Muscle layer of duodenum (tissue), 2 donors: ENCODE results near the gene HBA2.
"Not testable (repeated sequence)": the region's sequence is repeated elsewhere in the genome, so short reads cannot be mapped to it uniquely, and the experiment has no call there.

Experiments
- H3K27ac ChIP-seq: one replicate; pipeline ENCODE4 v1.7.0; 2013; ENCODE audit warnings: mild to moderate bottlenecking, low read length
- H3K27me3 ChIP-seq: one replicate; pipeline ENCODE4 v1.7.0; 2013; ENCODE audit warnings: low read depth, mild to moderate bottlenecking, control low read depth, low read length
- H3K36me3 ChIP-seq, 2 donors: one replicate each; pipeline ENCODE4 v1.7.0; 2013; ENCODE audit warnings: low read length in 2 of 2, control low read depth in 1 of 2, mild to moderate bottlenecking in 1 of 2; ENCODE audit not compliant: insufficient read depth in 2 of 2, control insufficient read depth in 1 of 2
- H3K4me1 ChIP-seq, 2 donors: one replicate each; pipeline ENCODE4 v1.7.0; 2013; ENCODE audit warnings: low read length in 2 of 2, mild to moderate bottlenecking in 2 of 2, control low read depth in 1 of 2, moderate library complexity in 1 of 2; ENCODE audit not compliant: insufficient read depth in 2 of 2, control insufficient read depth in 1 of 2
- H3K4me3 ChIP-seq, 2 donors: one replicate each; pipeline ENCODE4 v1.7.0; 2013; ENCODE audit warnings: low read length in 2 of 2, low read depth in 1 of 2, mild to moderate bottlenecking in 1 of 2
- H3K9me3 ChIP-seq, 2 donors: one replicate each; pipeline ENCODE4 v1.7.0; 2013; ENCODE audit warnings: low read length in 2 of 2, control low read depth in 1 of 2, mild to moderate bottlenecking in 1 of 2; ENCODE audit not compliant: control insufficient read depth in 1 of 2
- donor health status: healthy.

The HBA2 gene

DNA sequence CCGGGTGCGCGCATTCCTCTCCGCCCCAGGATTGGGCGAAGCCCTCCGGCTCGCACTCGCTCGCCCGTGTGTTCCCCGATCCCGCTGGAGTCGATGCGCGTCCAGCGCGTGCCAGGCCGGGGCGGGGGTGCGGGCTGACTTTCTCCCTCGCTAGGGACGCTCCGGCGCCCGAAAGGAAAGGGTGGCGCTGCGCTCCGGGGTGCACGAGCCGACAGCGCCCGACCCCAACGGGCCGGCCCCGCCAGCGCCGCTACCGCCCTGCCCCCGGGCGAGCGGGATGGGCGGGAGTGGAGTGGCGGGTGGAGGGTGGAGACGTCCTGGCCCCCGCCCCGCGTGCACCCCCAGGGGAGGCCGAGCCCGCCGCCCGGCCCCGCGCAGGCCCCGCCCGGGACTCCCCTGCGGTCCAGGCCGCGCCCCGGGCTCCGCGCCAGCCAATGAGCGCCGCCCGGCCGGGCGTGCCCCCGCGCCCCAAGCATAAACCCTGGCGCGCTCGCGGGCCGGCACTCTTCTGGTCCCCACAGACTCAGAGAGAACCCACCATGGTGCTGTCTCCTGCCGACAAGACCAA lies at the start of gene HBA2:
Gene HBA2, plus strand, starts transcription at position 503 of the 568 bp plus-strand sequence. Its CDS starts 37 bp downstream, at position 540.
- H3K27ac ChIP-seq, H3K4me3 ChIP-seq, H3K4me1 ChIP-seq, H3K9me3 ChIP-seq, H3K36me3 ChIP-seq: not testable (repeated sequence)
- peaks cover 34% of the 10 kb centered on the region for H3K27me3 ChIP-seq

DNA sequence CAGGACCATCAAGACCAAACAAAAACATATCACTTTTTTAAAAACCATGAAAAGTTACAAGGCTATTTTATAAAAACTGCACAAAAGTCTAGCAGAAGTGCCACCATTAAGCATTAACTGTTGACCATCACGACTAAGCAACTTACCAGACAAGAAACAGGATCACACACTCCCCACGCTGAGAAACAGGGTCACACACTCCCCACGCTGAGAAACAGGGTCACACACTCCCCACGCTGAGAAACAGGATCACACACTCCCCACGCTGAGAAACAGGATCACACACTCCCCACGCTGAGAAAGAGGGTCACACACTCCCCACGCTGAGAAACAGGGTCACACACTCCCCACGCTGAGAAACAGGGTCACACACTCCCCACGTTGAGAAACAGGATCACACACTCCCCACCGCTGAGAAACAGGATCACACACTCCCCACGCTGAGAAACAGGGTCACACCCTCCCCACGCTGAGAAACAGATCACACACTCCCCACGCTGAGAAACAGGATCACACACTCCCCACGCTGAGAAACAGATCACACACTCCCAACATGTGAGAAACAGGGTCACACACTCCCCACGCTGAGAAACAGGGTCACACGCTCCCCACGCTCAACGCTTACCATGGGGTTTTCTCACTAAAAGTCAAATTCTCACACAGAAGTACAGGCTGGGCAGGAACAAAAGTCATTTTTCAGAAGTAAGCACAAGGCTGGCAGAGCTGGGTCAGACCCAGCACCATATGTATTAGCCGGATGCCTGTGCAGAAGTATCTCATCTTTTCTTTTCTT lies 48.9 kb upstream of the HBA2 start:
- not testable (repeated sequence) for H3K27me3 ChIP-seq, H3K4me3 ChIP-seq, H3K27ac ChIP-seq, H3K4me1 ChIP-seq, H3K9me3 ChIP-seq, H3K36me3 ChIP-seq

DNA sequence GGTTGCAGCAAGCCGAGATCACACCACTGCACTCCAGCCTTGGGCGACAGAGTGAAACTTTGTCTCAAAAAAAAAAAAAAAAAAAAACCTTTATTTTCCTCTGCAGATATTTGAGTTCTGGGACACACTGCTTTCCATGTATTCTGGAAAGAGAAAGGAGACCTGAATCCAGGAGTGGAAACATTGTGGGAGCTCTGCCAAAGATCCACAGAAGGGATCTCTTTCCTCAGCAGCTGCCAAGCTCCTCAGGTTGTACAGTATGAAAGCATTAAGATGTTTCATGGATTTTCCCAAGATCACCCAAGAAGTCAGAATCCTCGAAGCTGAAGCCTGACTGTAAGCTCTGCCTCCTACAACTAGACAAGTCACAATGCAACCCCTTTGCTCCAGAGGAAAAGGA lies 47.7 kb upstream of the HBA2 start:
- H3K36me3 ChIP-seq, result peaks cover 3 to 5% of the 10 kb centered on the region in 2 donors
- H3K27me3 ChIP-seq, result no peaks in the 10 kb centered on the region
- H3K4me3 ChIP-seq, result no peak overlapping the region
- no peaks in the 10 kb centered on the region for H3K9me3 ChIP-seq
- no peak overlapping the region for H3K27ac ChIP-seq
- H3K4me1 ChIP-seq, result no peaks in the 10 kb centered on the region

DNA sequence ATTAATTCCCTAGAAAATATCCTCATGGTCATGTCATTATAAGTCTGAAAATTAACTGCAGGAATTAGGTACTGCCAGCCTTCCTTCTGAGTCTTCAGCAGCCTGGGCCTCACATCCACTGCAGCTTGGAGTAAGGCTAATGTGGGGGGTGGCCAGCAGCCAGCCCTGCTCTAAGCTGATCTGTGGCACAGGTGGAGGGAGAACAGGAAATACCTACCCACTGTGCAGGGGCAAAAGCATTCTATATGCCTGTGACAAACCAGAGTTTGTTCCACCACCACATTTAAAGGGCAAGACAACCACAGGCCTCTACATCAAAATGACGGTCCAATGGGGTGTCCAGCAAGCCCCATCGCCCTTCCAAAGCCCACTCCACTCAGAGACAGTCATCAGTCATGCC lies 43.6 kb upstream of the HBA2 start:
- Histone ChIP-seq H3K27me3 (no peaks in the 10 kb centered on the region), H3K36me3 (peaks cover 3 to 5% of the 10 kb centered on the region in 2 donors), H3K4me3 (no peak overlapping the region), H3K27ac (no peak overlapping the region), H3K4me1 (no peaks in the 10 kb centered on the region), H3K9me3 (no peaks in the 10 kb centered on the region)

DNA sequence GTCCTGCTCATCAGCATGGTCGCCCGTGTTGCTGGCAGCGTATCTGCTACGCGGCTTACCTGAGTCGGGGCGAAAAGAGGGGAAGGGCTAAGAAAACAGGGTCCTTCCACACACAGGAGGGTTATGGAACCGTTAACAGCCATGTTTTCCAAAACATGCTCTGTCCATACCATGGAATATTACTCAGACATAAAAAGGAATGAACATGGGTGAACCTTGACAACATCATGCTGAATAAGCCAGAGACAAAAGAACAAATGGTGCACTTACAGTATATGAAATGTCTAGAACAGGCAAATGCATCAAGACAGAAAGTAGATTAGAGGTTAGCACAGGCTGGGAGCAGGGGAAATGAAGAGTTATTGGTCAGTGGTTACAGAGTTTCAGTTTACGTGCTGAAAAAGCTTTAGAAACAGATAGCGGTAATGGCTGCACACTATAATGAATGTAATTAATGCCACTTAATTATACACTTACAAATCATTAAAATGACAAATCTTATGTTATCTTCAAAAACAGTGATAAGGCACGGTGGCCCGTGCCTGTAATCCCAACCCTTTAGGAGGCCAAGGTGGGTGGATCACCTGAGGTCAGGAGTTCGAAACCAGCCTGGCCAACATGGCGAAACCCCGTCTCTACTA lies 42.0 kb upstream of the HBA2 start:
- Histone ChIP-seq H3K27me3 (no peaks in the 10 kb centered on the region), H3K4me1 (no peaks in the 10 kb centered on the region)

DNA sequence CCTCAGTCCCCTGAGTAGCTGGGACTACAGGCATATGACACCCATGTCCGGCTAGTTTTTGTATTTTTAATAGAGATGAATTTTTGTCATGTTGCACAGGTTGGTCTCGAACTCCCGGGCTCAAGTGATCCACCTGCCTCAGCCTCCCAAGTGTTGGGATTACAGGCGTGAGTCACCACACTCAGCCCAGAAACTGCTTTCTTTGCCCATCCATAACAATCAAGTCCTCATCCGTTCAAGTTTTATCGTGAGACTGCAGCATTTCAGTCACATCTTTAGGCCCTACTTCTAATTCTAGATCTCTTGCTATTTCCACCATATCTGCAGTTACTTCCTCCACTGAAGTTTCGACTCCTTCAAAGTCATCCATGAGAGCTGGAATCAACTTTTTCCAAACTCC lies 40.6 kb upstream of the HBA2 start:
- no peak overlapping the region for H3K27ac ChIP-seq
- peaks cover 0 to 3% of the 10 kb centered on the region in 2 donors for H3K36me3 ChIP-seq
- H3K4me3 ChIP-seq, result no peak overlapping the region
- H3K27me3 ChIP-seq, result no peaks in the 10 kb centered on the region
- no peaks in the 10 kb centered on the region for H3K9me3 ChIP-seq
- H3K4me1 ChIP-seq, result peaks cover 0 to under 1% of the 10 kb centered on the region in 2 donors

More for the DNA sequence above, 42.0 kb upstream of the HBA2 start:
- no peak overlapping the region for H3K27ac ChIP-seq
- H3K4me3 ChIP-seq, result no peak overlapping the region
- no peaks in the 10 kb centered on the region for H3K9me3 ChIP-seq
- peaks cover 0 to 3% of the 10 kb centered on the region in 2 donors for H3K36me3 ChIP-seq

DNA sequence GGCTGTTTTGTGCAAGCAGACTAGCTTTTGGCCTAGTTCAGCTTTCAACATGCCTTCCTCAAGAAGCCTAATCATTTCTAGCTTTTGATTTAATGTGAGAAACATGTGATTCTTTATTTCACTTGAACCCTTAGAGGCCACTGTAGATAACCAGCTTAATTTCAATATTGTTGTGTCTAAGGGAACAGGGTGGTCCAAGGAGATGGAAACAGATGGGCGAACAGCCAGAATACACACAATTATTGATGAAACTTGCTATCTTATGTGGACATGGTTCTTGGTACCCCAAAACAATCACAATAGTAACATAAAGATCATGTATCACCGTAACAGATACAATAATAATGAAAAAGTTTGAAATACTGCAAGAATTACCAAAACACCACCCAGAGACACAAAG lies 39.0 kb upstream of the HBA2 start:
- H3K36me3 ChIP-seq, result peaks cover 0 to 3% of the 10 kb centered on the region in 2 donors
- H3K27me3 ChIP-seq, result no peaks in the 10 kb centered on the region
- H3K27ac ChIP-seq, result no peak overlapping the region
- no peak overlapping the region for H3K4me3 ChIP-seq
- H3K4me1 ChIP-seq, result peaks cover 0 to 8% of the 10 kb centered on the region in 2 donors
- H3K9me3 ChIP-seq, result no peaks in the 10 kb centered on the region

DNA sequence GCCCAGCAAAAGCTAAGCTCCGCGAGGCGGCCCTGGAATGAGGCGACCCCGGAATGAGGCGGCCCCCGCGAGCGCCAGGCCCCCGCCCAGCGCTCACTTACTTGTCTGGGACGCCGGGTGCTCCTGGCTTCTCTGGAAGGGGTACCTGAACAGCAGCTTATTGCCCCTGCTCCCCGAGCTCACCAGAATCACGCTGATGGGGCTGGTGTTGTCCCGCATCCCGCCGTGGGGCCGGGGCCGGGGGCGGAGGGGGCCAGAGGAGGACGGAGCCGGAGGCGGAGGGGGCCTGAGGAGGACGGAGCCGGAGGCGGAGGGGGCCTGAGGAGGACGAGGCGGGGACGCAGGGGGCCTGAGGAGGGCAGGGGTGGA lies 34.6 kb upstream of the HBA2 start:
- H3K9me3 ChIP-seq, result no peaks in the 10 kb centered on the region
- no peak overlapping the region for H3K27ac ChIP-seq
- H3K4me3 ChIP-seq, result peak overlapping the region; percentile 46 to 79
- no peaks in the 10 kb centered on the region for H3K36me3 ChIP-seq
- H3K27me3 ChIP-seq, result no peaks in the 10 kb centered on the region
- peaks cover 0 to 8% of the 10 kb centered on the region in 2 donors for H3K4me1 ChIP-seq

DNA sequence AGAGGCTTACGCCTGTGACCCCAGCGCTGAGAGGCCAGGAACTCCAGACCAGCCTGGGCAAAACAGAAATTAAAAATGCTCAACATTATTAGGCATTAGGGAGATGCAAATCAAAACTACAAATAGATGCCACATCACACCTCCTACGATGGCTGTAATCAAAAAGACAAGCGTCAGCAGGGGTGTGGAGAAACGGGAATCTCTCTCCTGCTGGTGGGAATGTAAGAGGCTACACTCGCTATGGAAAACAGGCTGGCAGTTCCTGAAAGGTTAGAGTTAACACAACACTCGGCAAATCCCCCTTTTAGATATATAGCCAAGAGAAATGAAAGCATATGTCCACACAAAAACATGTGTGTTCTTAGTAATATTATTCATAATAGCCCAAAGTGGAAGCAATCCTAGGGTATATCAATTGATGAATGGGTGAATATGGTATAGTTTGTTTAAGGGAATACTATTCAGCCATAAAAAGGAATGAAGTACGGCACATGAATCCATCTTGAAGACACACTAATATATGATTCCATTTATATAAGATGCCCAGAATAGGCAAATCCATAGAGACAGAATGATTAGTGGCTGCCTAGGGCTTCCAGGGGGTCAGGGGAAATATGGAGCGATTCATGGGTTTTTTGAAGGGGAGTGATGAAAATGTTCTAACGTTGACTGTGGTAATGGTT lies 32.4 kb upstream of the HBA2 start:
- Histone ChIP-seq H3K27ac (no peak overlapping the region), H3K9me3 (no peaks in the 10 kb centered on the region), H3K4me3 (no peak overlapping the region), H3K27me3 (no peaks in the 10 kb centered on the region), H3K36me3 (no peaks in the 10 kb centered on the region), H3K4me1 (peaks cover 0 to 8% of the 10 kb centered on the region in 2 donors)

DNA sequence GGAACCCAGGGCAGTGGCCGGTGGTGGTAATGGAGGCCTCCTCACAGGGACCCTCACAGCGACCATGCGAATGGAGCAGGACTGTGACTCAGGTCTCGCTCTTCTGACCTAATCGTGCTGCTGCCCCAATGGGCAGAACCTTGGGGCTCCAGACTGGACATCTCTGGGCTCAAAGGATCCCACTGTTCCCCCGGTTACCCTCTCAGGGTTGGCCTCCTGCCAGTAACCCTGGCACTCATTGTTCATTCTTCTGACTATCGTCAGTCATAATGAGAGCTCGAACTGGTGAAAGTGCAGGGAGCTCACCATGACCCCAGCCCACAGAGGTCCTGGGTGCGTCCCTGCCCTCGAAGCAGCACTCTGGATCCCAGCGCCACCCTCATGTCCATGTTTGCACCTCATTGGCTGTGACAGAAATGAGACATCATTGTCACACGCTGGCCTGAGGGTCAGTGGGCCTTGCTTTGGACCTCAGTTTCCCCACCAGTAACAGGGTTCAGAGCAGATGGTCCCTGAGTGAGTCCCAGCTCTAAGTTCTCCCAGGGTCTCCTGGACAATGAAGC lies 30.2 kb upstream of the HBA2 start:
- Histone ChIP-seq H3K27me3 (no peaks in the 10 kb centered on the region), H3K27ac (no peak overlapping the region), H3K4me1 (peaks cover 0 to 5% of the 10 kb centered on the region in 2 donors), H3K36me3 (no peaks in the 10 kb centered on the region), H3K9me3 (no peaks in the 10 kb centered on the region), H3K4me3 (no peak overlapping the region)

DNA sequence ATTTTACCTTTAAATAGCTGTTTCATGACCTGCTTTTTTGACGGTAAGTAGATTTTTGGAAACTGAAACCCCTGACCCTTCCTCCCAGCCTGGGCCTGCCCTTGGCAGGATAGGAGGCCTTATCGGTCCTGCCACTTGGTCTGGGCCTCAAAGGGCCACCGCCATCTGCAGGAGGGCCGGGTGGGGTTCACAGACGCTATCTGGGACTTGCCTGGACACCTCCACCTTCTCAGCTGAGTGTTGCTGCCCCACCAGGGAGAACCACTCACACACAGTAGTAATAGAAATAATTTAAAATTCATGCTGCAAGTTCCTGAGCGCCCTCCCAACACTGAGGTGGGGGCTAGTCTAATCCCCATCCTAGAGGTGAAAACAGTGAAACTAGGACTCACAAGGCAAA lies 29.6 kb upstream of the HBA2 start:
- Histone ChIP-seq H3K36me3 (no peaks in the 10 kb centered on the region), H3K4me3 (no peak overlapping the region), H3K27ac (no peak overlapping the region), H3K27me3 (no peaks in the 10 kb centered on the region), H3K4me1 (no peaks in the 10 kb centered on the region), H3K9me3 (no peaks in the 10 kb centered on the region)
